ENCODE results near the gene PDIA6. TPM values are rescaled to one million over a fixed set of nuclear protein-coding genes. Genes with fewer than 3 reads are reported as not detected.

The PDIA6 gene
- total and polyA plus RNA-seq, 2 of the 4 experiments (the other 2 are of a cell fraction), result 204 to 349 TPM

GRCh38 chr2:10814571-10815331, 2.2 kb upstream of the PDIA6 start:
- DNase-seq (no peak), ATAC-seq (ENCODE audit: low read depth) (no peak)
- no peak overlapping the region for H3K9ac ChIP-seq (ENCODE audit: low read depth, low read length)
- no peak overlapping the region for H4K5ac ChIP-seq (ENCODE audit: low read depth, low read length)
- no peak overlapping the region for H3K27ac ChIP-seq (ENCODE audit: insufficient read depth, low read length)
- intact Hi-C loops (cut with micrococcal nuclease), result no loop called here
- no peak overlapping the region for H3K23ac ChIP-seq (ENCODE audit: low read depth, low read length)
- H3K18ac ChIP-seq (ENCODE audit: low read depth, low read length), result no peak overlapping the region
- H3K4ac ChIP-seq (ENCODE audit: low read depth, low read length), result no peak overlapping the region
- H4K20me1 ChIP-seq (ENCODE audit: insufficient read depth, low read length), result peaks cover 21% of the 10 kb centered on the region; the same call in 1 of the 2 replicates
- TF ChIP-seq SMC3 (IDR thresholded peaks at IDR 0.05; ENCODE audit: low read depth, low read length) (no peak), POLR2A (IDR thresholded peaks at IDR 0.05; ENCODE audit: low read depth, low read length) (no peak), MAZ (IDR thresholded peaks at IDR 0.05; ENCODE audit: borderline replicate concordance, low read depth, low read length) (no peak), RAD21 (IDR thresholded peaks at IDR 0.05; ENCODE audit: low read length) (no peak), CHD1 (IDR thresholded peaks at IDR 0.05; ENCODE audit: low read depth, low read length) (no peak), USF2 (IDR thresholded peaks at IDR 0.05; ENCODE audit: low read depth, low read length) (no peak), NFE2L2 (IDR thresholded peaks at IDR 0.05; ENCODE audit: low read depth, low read length) (no peak)
- peak overlapping the region in 1 of 2 experiments; percentile 25; a peak in 1 of 4 replicates for H4K8ac ChIP-seq (ENCODE audit: low read depth in 2 of 2, low read length in 2 of 2)
- no peak overlapping the region for H2BK15ac ChIP-seq (ENCODE audit: low read depth, low read length)
- 84% methylated on average over 3 of the region's 16 CpGs; no CpG with 5 or more reads in 1 of the 2 experiments for WGBS, 2 experiments (ENCODE audit: extremely low coverage in 2 of 2, insufficient read length in 1 of 2)
- H2AK9ac ChIP-seq (replicated peaks; ENCODE audit: low read depth, low read length, poor library complexity), result no peak overlapping the region
- ChIA-PET POLR2A (ENCODE audit: unreplicated experiment) (no interaction called here), CTCF (no interaction called here)
- no peak overlapping the region for H3K56ac ChIP-seq (ENCODE audit: extremely low read depth, insufficient read depth, low read length)
- H2AFZ ChIP-seq (replicated peaks; ENCODE audit: low read length, poor library complexity), result peak overlapping the region; percentile 84
- no peak overlapping the region for H4K91ac ChIP-seq (ENCODE audit: insufficient read depth, low read depth, low read length)
- H2BK20ac ChIP-seq (ENCODE audit: low read depth, low read length), result no peak overlapping the region
- no peak overlapping the region for H2BK120ac ChIP-seq (ENCODE audit: low read depth, low read length)
- dilution Hi-C loops (cut with HindIII; ENCODE audit: low sequenced_read_pairs, unreplicated experiment), result no loop called here
- H3K27me3 ChIP-seq (ENCODE audit: control insufficient read depth, insufficient read depth, low read length), result peaks cover 18% of the 10 kb centered on the region
- no peak overlapping the region for H2AK5ac ChIP-seq (ENCODE audit: low read depth, low read length)
- H2BK5ac ChIP-seq (ENCODE audit: low read depth, low read length, poor library complexity, severe bottlenecking), result no peak overlapping the region
- in situ Hi-C loops (cut with MboI; ENCODE audit: low sequenced_read_pairs), result no loop called here
- BruUV-seq (replicated peaks), result no TSS peak
- no peaks in the 10 kb centered on the region for H3K36me3 ChIP-seq (ENCODE audit: control insufficient read depth, insufficient read depth, low read length)
- no peaks in the 10 kb centered on the region for H3K9me3 ChIP-seq (ENCODE audit: control insufficient read depth, insufficient read depth, low read length)
- H3K4me3 ChIP-seq (ENCODE audit: insufficient read depth, low read depth, low read length), result no peak overlapping the region
- H3K4me1 ChIP-seq (ENCODE audit: control insufficient read depth, insufficient read depth, low read length), result peaks cover 8% of the 10 kb centered on the region
- peaks cover 3% of the 10 kb centered on the region; the same call in 1 of the 2 replicates for H3K9me1 ChIP-seq (ENCODE audit: insufficient read depth, low read length)
- peaks cover 0 to 21% of the 10 kb centered on the region in 2 experiments; a peak in 2 of 4 replicates for H3K79me1 ChIP-seq (ENCODE audit: low read depth in 1 of 2, low read length in 2 of 2)
- H3K14ac ChIP-seq (replicated peaks; ENCODE audit: low read depth, low read length), result no peak overlapping the region
- H3K4me2 ChIP-seq (ENCODE audit: low read depth, low read length), result no peak overlapping the region
